Mesodermal cell (in vitro differentiated cells): ENCODE results near the gene SVOP.
"Not testable (repeated sequence)": the region's sequence is repeated elsewhere in the genome, so short reads cannot be mapped to it uniquely, and the experiment has no call there.

ENCODE experiments used
- H3K27ac ChIP-seq: 2 replicates; pipeline ENCODE4 v1.7.0; 2013; ENCODE audit warnings: mild to moderate bottlenecking, low read depth, low read length, moderate library complexity; ENCODE audit not compliant: severe bottlenecking
- H3K36me3 ChIP-seq: 2 replicates; pipeline ENCODE4 v1.7.1; 2013; ENCODE audit warnings: mild to moderate bottlenecking, low read length, moderate library complexity; ENCODE audit not compliant: control insufficient read depth, insufficient read depth
- H3K4me1 ChIP-seq: one replicate; pipeline ENCODE4 v1.7.1; 2013; ENCODE audit warnings: mild to moderate bottlenecking, low read length; ENCODE audit not compliant: insufficient read depth, control insufficient read depth, poor library complexity, severe bottlenecking
- H3K4me3 ChIP-seq: 2 replicates; pipeline ENCODE4 v1.7.0; 2013; ENCODE audit warnings: low read length, control low read depth, mild to moderate bottlenecking; ENCODE audit not compliant: insufficient read depth, poor library complexity, severe bottlenecking; ENCODE audit errors: extremely low read depth
- H3K9me3 ChIP-seq: 2 replicates; pipeline ENCODE4 v1.7.1; 2013; ENCODE audit warnings: mild to moderate bottlenecking, low read length, moderate library complexity; ENCODE audit not compliant: control insufficient read depth
- WGBS, 2 experiments: methylation state at CpG; one replicate each; pipeline ENCODE4 v1.1.5; 2013; ENCODE audit warnings: missing lambda C conversion rate in 2 of 2; ENCODE audit not compliant: insufficient coverage in 2 of 2; 5-methylcytosine and 5-hydroxymethylcytosine counted together

The SVOP gene

GRCh38 chr12:108886873-108887629 lies 133.8 kb downstream of the SVOP start:
- Histone ChIP-seq H3K4me3 (no peak overlapping the region), H3K36me3 (no peaks in the 10 kb centered on the region), H3K9me3 (peaks cover 8% of the 10 kb centered on the region), H3K4me1 (peaks cover 3% of the 10 kb centered on the region), H3K27ac (no peak overlapping the region)
- WGBS, 2 experiments: 89% methylated on average over 5 to 7 of the region's 9 CpGs

GRCh38 chr12:108884116-108885012 lies 136.5 kb downstream of the SVOP start:
- 55 to 65% methylated on average over 7 to 9 of the region's 16 CpGs for WGBS, 2 experiments
- Histone ChIP-seq H3K36me3 (no peaks in the 10 kb centered on the region), H3K4me3 (no peak overlapping the region), H3K27ac (no peak overlapping the region), H3K4me1 (peaks cover 7% of the 10 kb centered on the region), H3K9me3 (no peaks in the 10 kb centered on the region)

- Histone ChIP-seq H3K27ac (no peak overlapping the region), H3K36me3 (no peaks in the 10 kb centered on the region), H3K9me3 (no peaks in the 10 kb centered on the region), H3K4me3 (no peak overlapping the region), H3K4me1 (peaks cover 7% of the 10 kb centered on the region)
- 93% methylated on average over 3 of the region's 3 CpGs for WGBS, 2 experiments
Measured at GRCh38 chr12:108881953-108882352, 138.9 kb downstream of the SVOP start.

DNA sequence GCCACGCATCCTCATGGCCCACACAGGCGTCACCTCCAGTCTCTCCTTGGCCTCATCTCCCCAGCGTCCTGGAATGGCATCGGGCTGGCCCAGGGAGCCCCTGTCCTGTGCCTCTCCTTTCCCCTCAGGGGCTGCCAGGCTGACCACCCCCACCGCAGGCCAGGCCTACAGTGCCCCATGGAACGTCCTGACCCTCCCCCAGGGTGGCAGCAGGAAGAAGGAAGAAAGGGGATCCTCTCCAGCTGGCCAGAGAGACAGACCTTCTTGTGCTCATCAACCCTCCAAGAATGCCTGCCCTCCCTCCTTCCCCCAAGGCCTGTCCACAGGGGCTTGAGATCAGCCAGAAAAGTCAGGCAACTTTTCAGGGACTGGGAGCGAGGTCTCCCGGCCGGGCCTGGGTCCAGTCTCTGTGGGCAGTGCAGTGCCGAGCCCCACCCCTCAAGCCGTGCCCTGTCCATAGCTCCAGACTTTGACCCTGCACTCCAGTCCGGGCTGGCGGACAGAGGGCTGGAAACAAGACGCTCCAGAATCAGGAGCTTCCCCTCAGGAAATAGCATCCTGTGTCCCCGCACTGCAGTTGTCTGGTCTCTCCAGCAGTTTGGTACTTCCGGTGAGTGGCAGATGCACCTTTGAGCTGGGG lies 141.1 kb downstream of the SVOP start, which contains the start of gene DAO:
TSS of gene DAO (plus strand) at position 478 of the 640 bp plus-strand sequence. CDS start 4,915 bp downstream, outside the sequence.
- peaks cover 7% of the 10 kb centered on the region for H3K4me1 ChIP-seq
- WGBS, 2 experiments: 81 to 93% methylated on average over 10 to 15 of the region's 16 CpGs
- H3K4me3 ChIP-seq: no peak within 1 kb of the TSS
- H3K27ac ChIP-seq: no peak within 1 kb of the TSS
- no peaks in the 10 kb centered on the region for H3K9me3 ChIP-seq
- H3K36me3 ChIP-seq: no peaks in the 10 kb centered on the region

- H3K9me3 ChIP-seq: no peaks in the 10 kb centered on the region
- H3K4me1 ChIP-seq: peaks cover 4% of the 10 kb centered on the region
- WGBS, 2 experiments: 84% methylated on average over 2 of the region's 3 CpGs; no CpG with 5 or more reads in 1 of the 2 experiments
- no peaks in the 10 kb centered on the region for H3K36me3 ChIP-seq
- H3K27ac ChIP-seq: no peak overlapping the region
- no peak overlapping the region for H3K4me3 ChIP-seq
Measured at GRCh38 chr12:108876550-108876949, 144.3 kb downstream of the SVOP start.

DNA sequence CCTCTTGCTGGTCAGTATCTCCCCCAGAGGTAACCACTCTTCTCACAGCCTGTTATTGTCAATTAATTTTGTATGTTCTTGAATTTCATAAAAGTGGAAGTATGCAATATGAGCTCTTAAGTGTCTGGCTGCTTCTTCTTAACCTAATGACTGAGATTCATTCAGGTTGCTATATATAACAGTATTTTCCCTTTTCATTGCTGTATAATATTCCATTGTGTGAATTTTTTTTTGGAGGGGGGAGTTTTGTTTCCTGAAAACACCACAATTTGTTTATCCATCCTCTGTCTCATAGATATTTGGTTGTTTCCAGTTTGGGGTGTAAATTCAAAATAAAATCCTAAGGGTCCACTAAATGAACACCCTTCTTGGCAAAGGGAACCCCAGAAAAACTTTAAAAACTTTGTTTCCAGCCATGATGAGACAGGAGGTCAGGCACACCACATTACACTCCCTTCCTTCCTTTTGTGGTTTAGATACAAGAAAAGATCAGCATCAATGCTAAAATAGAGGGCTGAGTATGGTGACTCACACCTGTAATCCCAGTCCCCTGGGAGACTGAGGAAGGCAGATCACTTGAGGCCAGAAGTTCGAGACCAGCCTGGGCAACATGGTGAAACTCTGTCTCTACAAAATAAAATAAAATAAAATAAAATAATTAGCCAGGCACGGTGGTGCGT lies 145.0 kb downstream of the SVOP start:
- Histone ChIP-seq H3K9me3 (no peaks in the 10 kb centered on the region), H3K36me3 (no peaks in the 10 kb centered on the region), H3K4me1 (peaks cover 4% of the 10 kb centered on the region), H3K27ac (no peak overlapping the region), H3K4me3 (no peak overlapping the region)
- 100% methylated on average over 2 of the region's 3 CpGs; no CpG with 5 or more reads in 1 of the 2 experiments for WGBS, 2 experiments

- H3K9me3 ChIP-seq: no peaks in the 10 kb centered on the region
- H3K27ac ChIP-seq: no peak overlapping the region
- H3K36me3 ChIP-seq: no peaks in the 10 kb centered on the region
- no CpG with 5 or more reads among the region's 1 CpG for WGBS, 2 experiments
- H3K4me3 ChIP-seq: no peak overlapping the region
- peaks cover 4% of the 10 kb centered on the region for H3K4me1 ChIP-seq
Measured at GRCh38 chr12:108875280-108875679, 145.6 kb downstream of the SVOP start.

GRCh38 chr12:108868781-108869180 lies 152.1 kb downstream of the SVOP start:
- Histone ChIP-seq H3K4me3 (no peak overlapping the region), H3K27ac (no peak overlapping the region), H3K4me1 (no peaks in the 10 kb centered on the region), H3K36me3 (no peaks in the 10 kb centered on the region), H3K9me3 (no peaks in the 10 kb centered on the region)
- WGBS, 2 experiments: 90 to 100% methylated on average over 1 to 2 of the region's 4 CpGs

DNA sequence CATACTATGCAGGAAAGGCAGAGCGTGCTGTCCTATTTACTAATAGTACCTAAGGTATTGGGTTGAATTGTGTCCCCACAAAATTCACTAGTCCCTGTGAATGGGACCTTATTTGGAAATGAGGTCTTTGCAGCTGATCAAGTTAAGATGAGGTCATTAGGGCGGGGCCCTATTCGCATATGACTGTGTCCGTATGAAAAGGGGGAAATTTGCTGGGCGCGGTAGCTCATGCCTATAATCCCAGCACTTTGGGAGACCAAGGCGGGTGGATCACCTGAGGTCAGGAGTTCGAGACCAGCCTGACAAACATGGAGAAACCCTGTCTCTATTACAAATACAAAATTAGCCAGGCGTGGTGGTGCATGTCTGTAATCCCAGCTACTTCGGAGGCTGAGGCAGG lies 154.8 kb downstream of the SVOP start:
- not testable (repeated sequence) for H3K36me3 ChIP-seq, H3K27ac ChIP-seq, H3K9me3 ChIP-seq, H3K4me3 ChIP-seq, H3K4me1 ChIP-seq
- WGBS, 2 experiments: 94 to 98% methylated on average over 9 of the region's 10 CpGs

DNA sequence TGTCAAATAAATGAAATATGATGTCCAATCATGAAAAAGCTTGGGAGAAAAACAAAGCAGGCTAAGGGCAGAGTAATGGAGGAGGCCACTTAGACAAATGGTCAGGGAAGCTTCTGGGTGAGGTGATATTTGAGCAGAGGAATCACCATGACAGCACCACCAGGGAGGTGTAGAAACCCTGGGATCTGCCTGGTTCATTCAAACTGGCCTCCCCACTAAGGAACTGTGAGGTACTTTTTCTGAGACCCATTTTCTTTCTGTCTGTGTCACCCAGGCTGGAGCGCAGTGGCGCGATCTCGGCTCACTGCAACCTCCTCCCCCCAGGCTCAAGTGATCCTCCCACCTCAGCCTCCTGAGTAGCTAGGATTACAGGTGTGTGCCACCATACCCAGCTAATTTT lies 155.7 kb downstream of the SVOP start:
- H3K4me3 ChIP-seq: no peak overlapping the region
- no peaks in the 10 kb centered on the region for H3K4me1 ChIP-seq
- 97% methylated on average over 4 of the region's 4 CpGs; no CpG with 5 or more reads in 1 of the 2 experiments for WGBS, 2 experiments
- H3K36me3 ChIP-seq: no peaks in the 10 kb centered on the region
- no peak overlapping the region for H3K27ac ChIP-seq
- no peaks in the 10 kb centered on the region for H3K9me3 ChIP-seq
